ENCODE measurements around the gene RAP2A. TPM values are rescaled to one million over a fixed set of nuclear protein-coding genes. Genes with fewer than 3 reads are reported as not detected.

The RAP2A gene
- total and polyA plus RNA-seq, 10 of the 15 experiments (the other 5 are each of a cell fraction or from before 2014, with no cell fraction given): 3.5 to 35.1 (median 14.9) TPM

DNA sequence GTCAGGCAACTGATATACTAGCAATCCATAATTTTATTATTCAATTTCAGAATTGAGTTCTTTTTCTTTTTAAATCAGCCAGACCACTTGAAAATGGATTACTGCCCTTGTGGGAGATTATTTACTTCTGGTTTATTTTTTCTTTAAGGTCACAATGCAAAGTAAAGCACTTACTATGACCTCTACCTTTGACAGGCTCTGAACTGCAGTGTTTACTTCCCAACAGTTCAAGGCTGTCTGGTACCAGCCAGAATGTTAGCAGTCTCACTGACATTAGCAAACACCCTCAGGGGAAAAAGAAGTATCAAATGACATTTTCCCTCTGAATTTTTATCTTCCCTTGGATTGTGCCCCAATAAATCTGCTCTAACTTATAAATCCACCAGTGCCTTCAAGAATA, 57.5 kb downstream of the RAP2A start:
- no peaks in the 10 kb centered on the region for H3K27me3 ChIP-seq (replicated peaks in 1 of 2; ENCODE audit: control insufficient read depth in 2 of 2, insufficient read depth in 2 of 2, low read length in 1 of 2)
- ChIA-PET SMC1A (ENCODE audit: uncharacterized antibody, unreplicated experiment) (no interaction called here), POLR2A (no interaction called here), CTCF (no interaction called here), RAD21 (ENCODE audit: unreplicated experiment) (no interaction called here)
- no peak for TF ChIP-seq SPI1 (IDR thresholded peaks at IDR 0.05; ENCODE audit: borderline replicate concordance, insufficient read depth, low read depth, low read length)
- no peak for TF ChIP-seq RAD51 (IDR thresholded peaks at IDR 0.05)
- TF ChIP-seq PRDM15 (CRISPR knock-in tag; IDR thresholded peaks at IDR 0.05): no peak
- TF ChIP-seq EP300 (IDR thresholded peaks at IDR 0.05; ENCODE audit: borderline replicate concordance in 1 of 2, control insufficient read depth in 1 of 2, low read depth in 2 of 2, low read length in 2 of 2): no peak
- TF ChIP-seq JUNB (IDR thresholded peaks at IDR 0.05): no peak
- TF ChIP-seq GATAD2B (conservative IDR thresholded peaks at IDR 0.05; ENCODE audit: low read depth): no peak
- TF ChIP-seq TCF12 (IDR thresholded peaks at IDR 0.05; ENCODE audit: low read depth, low read length): no peak
- TF ChIP-seq ATF7 (IDR thresholded peaks at IDR 0.05; ENCODE audit: low read depth): no peak
- no peak for TF ChIP-seq YBX1 (IDR thresholded peaks at IDR 0.05)
- no peak for TF ChIP-seq FOXK2 (IDR thresholded peaks at IDR 0.05)
- TF ChIP-seq REST (IDR thresholded peaks at IDR 0.05; ENCODE audit: low read depth, low read length): no peak
- TF ChIP-seq MYC (IDR thresholded peaks at IDR 0.05; ENCODE audit: insufficient read depth, insufficient read length, insufficient replicate concordance, low read length, severe bottlenecking): no peak
- no peak for TF ChIP-seq SMARCA5 (IDR thresholded peaks at IDR 0.05)
- DNase-seq (ENCODE audit: low read depth, low spot score): no peak
- H3K9ac ChIP-seq (ENCODE audit: control insufficient read depth, insufficient read depth, low read length): no peak overlapping the region
- H3K79me2 ChIP-seq (ENCODE audit: control insufficient read depth, insufficient read depth, low read length): no peaks in the 10 kb centered on the region
- no peak overlapping the region for H3K4me3 ChIP-seq
- no peaks in the 10 kb centered on the region for H3K9me3 ChIP-seq (replicated peaks; ENCODE audit: control insufficient read depth, insufficient read depth, low read length)
- intact Hi-C loops (cut with micrococcal nuclease; ENCODE audit: unreplicated experiment): no loop called here
- in situ Hi-C loops (cut with MboI): no loop called here
- no peak overlapping the region for H3K4me2 ChIP-seq (ENCODE audit: control insufficient read depth, insufficient read depth)
- H3K27ac ChIP-seq (ENCODE audit: control insufficient read depth, insufficient read depth): no peak overlapping the region
- no peak for ATAC-seq
- no peaks in the 10 kb centered on the region for H3K4me1 ChIP-seq (ENCODE audit: control insufficient read depth, insufficient read depth, low read length)
- H3K36me3 ChIP-seq (ENCODE audit: control insufficient read depth in 2 of 2, insufficient read depth in 2 of 2, low read length in 1 of 2): no peaks in the 10 kb centered on the region
- FAIRE-seq: no peak
- no peak overlapping the region for H2AFZ ChIP-seq (ENCODE audit: control insufficient read depth, low read depth, low read length)
- no TSS peak for BruUV-seq (replicated peaks)
- H4K20me1 ChIP-seq (ENCODE audit: control insufficient read depth, insufficient read depth): no peaks in the 10 kb centered on the region
